Breast epithelium (tissue), 3 donors: Measurements from ENCODE around the gene NRN1L.

Experiments used
- CTCF ChIP-seq, 3 donors: fragments of 450-650 bp; IDR thresholded peaks; one replicate each; pipeline ENCODE4 v1.5.1; 2016 to 2017; ENCODE audit warnings: antibody characterized with exemption in 3 of 3, mild to moderate bottlenecking in 3 of 3, moderate library complexity in 3 of 3
- POLR2A ChIP-seq: fragments of 450-650 bp; IDR thresholded peaks from one replicate; pipeline ENCODE4 v1.6.1; 2016; ENCODE audit warnings: antibody characterized with exemption, mild to moderate bottlenecking, moderate library complexity

GRCh38 chr16:67902831-67903230 is 18.1 kb downstream of the NRN1L start:
- TF ChIP-seq POLR2A, result no peak
- TF ChIP-seq CTCF (IDR thresholded peaks at IDR 0.05), result no peak
